T-helper 17 cell (primary cell): Measurements from ENCODE around the gene CD7. TPM values are rescaled to one million over a fixed set of nuclear protein-coding genes. Genes with fewer than 3 reads are reported as not detected.
A peak's percentile ranks its signal among the peaks of the same experiment; 100 is the strongest.

Source experiments
- ATAC-seq: fragments of 150-1000 bp; cut with Tn5 transposase; 2 replicates; pipeline ENCODE4 v1.10.0; 2021; ENCODE audit warnings: mild to moderate bottlenecking, moderate library complexity
- DNase-seq, 3 donors: peaks; one replicate each; pipeline versions ENCODE4 v3.0.0 to v3.0.0-alpha.2; 2020 to 2021
- H3K9me3 ChIP-seq: one replicate; pipeline ENCODE4 v1.7.0; 2013; ENCODE audit warnings: low read length, mild to moderate bottlenecking; ENCODE audit not compliant: control insufficient read depth, poor library complexity, severe bottlenecking
- H3K27ac Mint-ChIP-seq: one replicate; pipeline ENCODE4 v1.8.0; 2022; ENCODE audit warnings: mild to moderate bottlenecking, moderate library complexity, mixed read lengths
- H3K27me3 Mint-ChIP-seq: one replicate; pipeline ENCODE4 v1.8.0; 2022; ENCODE audit warnings: mixed read lengths
- H3K36me3 Mint-ChIP-seq: one replicate; pipeline ENCODE4 v1.8.0; 2022; ENCODE audit warnings: low read depth, mixed read lengths
- H3K4me1 Mint-ChIP-seq: one replicate; pipeline ENCODE4 v1.8.0; 2022; ENCODE audit warnings: mild to moderate bottlenecking, mixed read lengths
- H3K4me3 Mint-ChIP-seq: one replicate; pipeline ENCODE4 v1.8.0; 2022; ENCODE audit warnings: mild to moderate bottlenecking, moderate library complexity, mixed read lengths
- total RNA-seq, 4 donors: library from RNA in 2 of 4; stranded (reverse) in 2 of 4; gene quantifications; one replicate each; pipeline ENCODE4 v1.2.3 and lab custom pipeline; 2022 to 2026

The CD7 gene
- total RNA-seq, 2 donors from 2014 or later = 119 to 122 TPM

DNA sequence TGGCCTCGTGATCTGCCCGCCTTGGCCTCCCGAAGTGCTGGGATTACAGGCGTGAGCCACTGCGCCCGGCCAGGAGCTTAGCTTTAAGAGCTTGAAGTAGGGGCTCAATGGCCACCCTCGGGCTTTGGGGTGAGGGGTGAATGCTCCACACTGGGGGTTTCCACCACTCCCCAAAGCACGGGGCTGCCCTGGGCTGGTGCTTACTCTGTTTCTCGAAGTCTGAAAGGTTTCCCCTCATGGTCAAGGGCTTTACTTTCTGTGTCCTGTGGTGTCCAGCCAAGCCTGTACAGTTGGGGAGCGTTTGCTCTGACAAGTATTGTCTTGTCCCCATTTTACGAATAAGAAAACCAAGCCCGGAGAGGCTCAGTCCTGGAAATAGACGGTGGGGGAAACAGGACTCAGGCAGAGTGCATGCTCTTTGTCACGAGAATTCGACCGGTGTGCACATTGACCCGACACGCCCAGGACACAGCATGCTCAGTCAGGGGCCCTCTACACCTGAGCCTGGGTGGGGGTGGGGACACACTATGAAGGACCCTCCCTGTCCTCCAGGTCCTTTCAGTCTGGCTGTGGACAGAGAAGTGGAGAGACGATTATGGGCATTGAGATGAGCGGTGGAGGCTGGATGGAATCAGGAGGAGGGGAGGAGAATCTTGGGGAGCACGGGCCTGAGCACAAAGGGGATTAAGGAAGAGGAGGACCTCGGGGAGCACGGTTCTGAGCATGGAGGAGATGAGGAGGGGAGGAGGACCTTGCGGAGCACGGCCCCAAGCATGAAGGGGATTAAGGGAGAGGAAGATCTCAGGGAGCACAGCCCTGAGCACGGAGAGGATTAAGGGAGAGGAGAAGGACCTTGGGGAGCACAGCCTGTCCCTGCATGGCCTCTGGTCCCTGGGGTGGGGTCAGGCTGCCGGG, 7.5 kb downstream of the CD7 start:
- Mint-ChIP-seq H3K27me3 (no peaks in the 10 kb centered on the region), H3K36me3 (peaks cover 2% of the 10 kb centered on the region), H3K4me3 (no peak overlapping the region), H3K4me1 (peaks cover 15% of the 10 kb centered on the region), H3K27ac (peak overlapping the region; percentile 69)
- DNase-seq (no peak), ATAC-seq (no peak)
- H3K9me3 ChIP-seq = no peaks in the 10 kb centered on the region

DNA sequence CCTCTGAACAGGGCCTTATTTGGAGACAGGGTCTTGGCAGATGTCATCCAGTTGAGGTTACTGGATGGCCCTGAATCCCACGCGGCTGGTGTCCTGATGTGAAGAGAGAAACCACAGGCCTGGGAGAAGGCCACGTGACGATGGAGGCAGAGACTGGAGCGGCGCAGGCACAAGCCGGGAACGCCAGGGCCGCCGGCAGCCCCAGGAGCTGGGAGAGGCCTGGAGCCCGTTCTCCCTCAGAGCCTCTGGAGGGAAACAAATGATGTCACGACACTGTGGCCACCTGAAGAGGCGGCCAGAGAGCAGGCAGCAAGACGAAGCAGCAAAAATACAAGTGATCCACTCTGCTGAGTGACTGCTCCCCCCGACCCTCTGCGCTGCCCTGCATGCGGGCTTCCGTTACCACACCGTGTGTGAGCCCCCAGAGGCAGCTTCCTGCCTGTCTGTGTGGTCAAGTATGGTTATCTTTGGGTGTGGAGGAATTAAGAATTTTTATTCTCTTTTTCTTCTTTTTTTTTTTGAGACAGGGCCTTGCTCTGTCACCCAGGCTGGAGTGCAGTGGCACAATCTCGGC, 11.6 kb downstream of the CD7 start:
- H3K27me3 Mint-ChIP-seq = no peaks in the 10 kb centered on the region
- H3K4me3 Mint-ChIP-seq = peak overlapping the region; percentile 63
- peaks cover 30% of the 10 kb centered on the region for H3K4me1 Mint-ChIP-seq
- peaks cover 2% of the 10 kb centered on the region for H3K36me3 Mint-ChIP-seq
- ATAC-seq = no peak
- H3K9me3 ChIP-seq = no peaks in the 10 kb centered on the region
- peak overlapping the region; percentile 64 for H3K27ac Mint-ChIP-seq
- no peak for DNase-seq

DNA sequence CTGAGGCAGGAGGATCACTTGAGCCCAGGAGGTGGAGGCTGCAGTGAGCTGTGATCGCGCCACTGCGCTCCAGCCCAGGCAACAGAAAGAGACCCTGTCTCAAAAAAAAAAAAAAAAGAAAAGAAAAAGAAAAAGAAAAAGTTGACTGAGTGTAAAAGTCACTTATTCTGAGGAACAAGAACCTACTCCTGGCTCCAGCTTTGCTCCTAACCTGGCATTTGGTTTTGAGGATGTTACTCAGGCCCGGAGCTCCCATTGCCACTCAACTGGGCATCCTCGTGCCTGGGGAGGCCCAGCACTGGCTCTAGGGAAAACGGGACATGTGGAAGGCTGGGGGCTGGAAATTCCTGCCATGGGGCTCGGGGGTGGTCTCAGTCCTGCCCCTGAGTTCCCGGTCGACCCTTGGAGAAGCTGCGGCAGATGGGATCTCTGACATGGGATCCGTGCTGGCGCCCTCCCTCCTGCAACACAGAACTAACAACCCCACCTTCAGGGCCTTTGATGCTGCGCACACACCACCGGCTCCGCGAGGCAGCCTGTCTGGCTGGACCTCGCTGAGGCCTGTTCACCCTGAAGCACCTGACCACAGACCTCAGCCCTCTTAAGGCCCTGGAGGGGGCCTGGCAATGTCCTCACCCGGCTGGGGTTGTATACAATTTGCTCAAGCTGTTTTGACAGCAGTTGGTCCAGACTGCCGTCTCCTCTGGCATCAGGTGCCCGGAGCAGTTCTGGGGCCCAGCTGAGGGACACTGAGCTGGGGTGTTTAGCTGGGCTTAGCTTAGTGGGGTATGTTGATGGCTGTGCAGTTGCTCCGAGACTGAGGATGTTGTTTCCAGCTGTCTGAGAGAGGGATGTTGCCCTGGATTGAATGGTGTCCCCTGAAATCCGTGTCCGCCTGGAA, 12.3 kb downstream of the CD7 start:
- peak overlapping the region; percentile 63 for H3K4me3 Mint-ChIP-seq
- no peaks in the 10 kb centered on the region for H3K9me3 ChIP-seq
- H3K36me3 Mint-ChIP-seq = peaks cover 2% of the 10 kb centered on the region
- peaks cover 31% of the 10 kb centered on the region for H3K4me1 Mint-ChIP-seq
- peak overlapping the region; percentile 16 for H3K27ac Mint-ChIP-seq
- no peaks in the 10 kb centered on the region for H3K27me3 Mint-ChIP-seq
- DNase-seq (no peak), ATAC-seq (no peak)

DNA sequence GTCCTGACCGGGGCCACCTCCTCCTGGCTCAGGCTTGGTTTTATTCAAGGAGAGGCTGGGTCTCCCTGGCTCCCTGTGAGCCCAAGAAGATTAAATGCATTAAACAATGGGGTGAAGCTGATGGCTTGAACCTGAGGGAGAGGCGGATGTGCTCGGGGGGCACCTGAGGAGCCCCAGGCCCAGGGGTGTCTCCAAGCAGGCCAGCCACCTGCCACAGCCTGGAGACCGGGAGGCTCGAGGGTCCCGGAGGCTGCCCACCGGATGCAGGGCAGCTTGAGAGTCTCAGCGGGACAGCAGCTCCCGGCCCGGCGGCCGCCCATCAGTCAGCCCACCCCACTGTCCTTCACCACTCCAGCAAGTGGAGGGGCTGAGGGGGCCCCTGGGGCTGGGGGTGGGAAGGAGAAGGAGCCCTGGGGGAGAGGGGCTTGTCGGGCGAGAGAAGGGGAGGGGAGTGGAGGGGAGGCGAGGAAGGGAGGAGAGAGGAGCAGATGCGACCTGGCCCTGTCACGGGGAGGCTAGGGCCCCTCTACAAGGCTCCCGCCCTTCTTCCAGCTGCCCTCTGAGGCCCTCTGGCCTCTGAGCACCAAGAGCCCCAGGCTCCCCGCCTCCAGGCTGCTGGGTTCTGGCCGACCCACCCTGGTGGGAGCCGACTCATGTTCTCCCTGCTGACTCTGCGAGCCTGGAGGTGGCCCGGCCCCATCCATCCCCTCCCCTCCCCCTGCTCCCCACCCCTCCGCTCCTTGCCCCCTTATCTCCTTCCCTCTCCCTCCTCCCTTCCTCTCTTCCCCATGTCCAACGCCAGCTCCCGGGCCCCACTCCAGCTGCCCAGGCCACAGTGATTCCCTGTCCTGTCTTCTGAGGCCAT, 13.2 kb downstream of the CD7 start:
- no peak for ATAC-seq
- H3K9me3 ChIP-seq = no peaks in the 10 kb centered on the region
- peak overlapping the region; percentile 100 for H3K27ac Mint-ChIP-seq
- no peak for DNase-seq
- H3K36me3 Mint-ChIP-seq = peaks cover 2% of the 10 kb centered on the region
- peak overlapping the region; percentile 89 for H3K4me3 Mint-ChIP-seq
- H3K27me3 Mint-ChIP-seq = no peaks in the 10 kb centered on the region
- H3K4me1 Mint-ChIP-seq = peaks cover 37% of the 10 kb centered on the region

DNA sequence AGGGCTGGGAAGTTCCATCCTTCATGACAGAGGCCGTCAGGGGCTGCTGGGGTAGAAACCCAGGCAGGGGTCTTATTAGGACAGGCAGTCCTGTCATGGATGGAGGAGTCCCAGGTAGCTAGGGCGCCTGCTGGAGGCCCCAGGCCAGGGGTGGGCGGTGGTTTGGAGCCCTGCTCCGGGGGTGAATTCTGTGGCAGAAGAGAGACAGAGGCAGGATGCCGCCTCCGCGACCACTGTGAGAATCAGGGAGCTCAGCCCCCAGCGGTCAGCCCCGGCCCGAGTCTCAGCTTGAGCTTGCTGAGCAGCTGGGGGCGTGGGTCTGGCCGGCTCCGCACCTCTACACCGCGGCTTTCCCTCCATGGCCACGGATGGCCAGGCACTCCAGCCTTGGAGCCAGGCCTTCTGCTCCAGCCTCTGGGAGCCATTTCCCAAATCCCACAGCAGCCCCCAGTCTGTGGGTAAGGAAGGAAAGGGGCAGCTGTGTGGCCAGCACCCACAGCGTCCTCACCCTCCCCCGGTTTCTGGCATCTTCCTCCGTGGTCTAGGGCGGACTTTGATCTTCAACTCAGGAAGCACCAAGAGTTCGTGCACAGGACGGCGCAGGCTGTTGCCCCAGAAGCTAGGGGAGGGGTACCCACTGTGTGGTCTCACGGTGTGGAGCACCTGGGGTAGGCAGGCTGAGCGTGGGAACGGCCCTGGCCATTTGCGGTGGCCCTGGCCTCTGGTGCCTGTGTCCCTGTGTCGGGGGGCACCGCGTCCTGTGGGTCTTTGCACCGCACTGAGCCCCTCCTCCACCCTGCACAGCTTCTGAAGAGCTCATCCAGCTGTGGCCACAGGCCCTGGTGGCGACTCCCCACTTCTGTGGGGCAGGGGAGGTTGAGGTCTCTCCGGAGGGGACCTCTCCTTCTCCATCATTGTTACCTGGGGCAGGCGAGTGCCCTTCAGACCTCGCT, 14.1 kb downstream of the CD7 start:
- H3K4me1 Mint-ChIP-seq = peaks cover 44% of the 10 kb centered on the region
- H3K27me3 Mint-ChIP-seq = no peaks in the 10 kb centered on the region
- peak; percentile 69 for ATAC-seq
- peak in 1 of 3 donors; percentile 34 for DNase-seq
- no peaks in the 10 kb centered on the region for H3K36me3 Mint-ChIP-seq
- H3K9me3 ChIP-seq = no peaks in the 10 kb centered on the region
- H3K4me3 Mint-ChIP-seq = peak overlapping the region; percentile 89
- peak overlapping the region; percentile 100 for H3K27ac Mint-ChIP-seq

DNA sequence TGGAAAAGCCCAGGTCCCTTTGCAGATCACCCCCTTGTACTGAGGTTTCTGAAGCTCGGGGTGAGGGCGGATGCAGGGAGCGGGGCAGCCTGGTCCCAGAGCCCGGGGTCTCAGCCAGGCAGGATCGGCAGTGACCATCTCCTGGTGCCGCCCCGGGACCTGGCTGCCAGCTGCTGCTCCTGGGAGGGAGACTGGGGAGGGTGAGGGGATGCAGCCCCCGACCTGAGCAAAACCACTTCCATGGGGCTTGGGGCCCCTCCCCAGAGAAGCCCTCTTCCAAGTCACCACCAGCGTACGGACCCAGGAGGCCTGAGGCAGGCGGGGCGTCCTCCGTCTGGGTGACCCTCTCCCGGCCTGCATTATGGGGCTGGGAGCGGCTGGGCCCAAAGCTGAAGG, 14.8 kb downstream of the CD7 start:
- Mint-ChIP-seq H3K4me1 (peaks cover 46% of the 10 kb centered on the region), H3K27ac (peak overlapping the region; percentile 100), H3K27me3 (no peaks in the 10 kb centered on the region), H3K4me3 (peak overlapping the region; percentile 89), H3K36me3 (no peaks in the 10 kb centered on the region)
- DNase-seq (no peak), ATAC-seq (no peak)
- no peaks in the 10 kb centered on the region for H3K9me3 ChIP-seq

DNA sequence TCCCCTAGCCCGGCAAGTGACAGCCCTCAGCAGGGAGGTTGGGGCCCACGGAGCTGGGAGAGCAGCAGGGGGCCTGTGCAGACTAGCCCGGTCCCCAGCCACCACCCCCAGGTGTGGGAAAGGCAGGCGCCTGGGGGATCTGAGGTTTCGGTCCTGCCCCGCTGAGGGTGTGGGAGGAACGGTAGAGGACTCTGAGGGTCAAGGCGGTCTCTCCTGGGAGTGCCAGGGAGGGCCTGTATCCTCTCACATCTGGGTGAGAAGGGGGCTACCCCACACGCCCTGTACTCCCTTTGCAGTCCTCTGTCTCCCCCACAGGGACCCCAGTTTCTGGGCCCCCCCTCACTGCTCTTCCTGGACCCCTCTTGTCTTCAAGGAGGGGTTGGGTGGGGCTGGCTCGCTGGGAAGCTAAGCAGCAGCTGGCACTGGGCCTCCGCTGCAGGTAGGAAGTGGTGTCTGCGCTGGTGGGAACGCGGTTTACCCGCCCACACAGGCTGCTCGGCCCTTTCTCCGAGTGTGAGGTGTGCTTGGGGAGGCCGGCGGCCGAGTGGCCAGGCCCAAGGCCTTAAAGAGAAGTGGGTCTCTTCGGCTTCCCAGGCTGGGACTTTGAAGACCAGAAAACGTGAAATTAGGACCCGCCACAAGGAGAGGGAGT, 15.4 kb downstream of the CD7 start:
- Mint-ChIP-seq H3K27ac (peak overlapping the region; percentile 100), H3K4me1 (peaks cover 51% of the 10 kb centered on the region), H3K4me3 (peak overlapping the region; percentile 89), H3K27me3 (no peaks in the 10 kb centered on the region), H3K36me3 (no peaks in the 10 kb centered on the region)
- peak in 1 of 3 donors; percentile 26 for DNase-seq
- no peak for ATAC-seq
- H3K9me3 ChIP-seq = no peaks in the 10 kb centered on the region

DNA sequence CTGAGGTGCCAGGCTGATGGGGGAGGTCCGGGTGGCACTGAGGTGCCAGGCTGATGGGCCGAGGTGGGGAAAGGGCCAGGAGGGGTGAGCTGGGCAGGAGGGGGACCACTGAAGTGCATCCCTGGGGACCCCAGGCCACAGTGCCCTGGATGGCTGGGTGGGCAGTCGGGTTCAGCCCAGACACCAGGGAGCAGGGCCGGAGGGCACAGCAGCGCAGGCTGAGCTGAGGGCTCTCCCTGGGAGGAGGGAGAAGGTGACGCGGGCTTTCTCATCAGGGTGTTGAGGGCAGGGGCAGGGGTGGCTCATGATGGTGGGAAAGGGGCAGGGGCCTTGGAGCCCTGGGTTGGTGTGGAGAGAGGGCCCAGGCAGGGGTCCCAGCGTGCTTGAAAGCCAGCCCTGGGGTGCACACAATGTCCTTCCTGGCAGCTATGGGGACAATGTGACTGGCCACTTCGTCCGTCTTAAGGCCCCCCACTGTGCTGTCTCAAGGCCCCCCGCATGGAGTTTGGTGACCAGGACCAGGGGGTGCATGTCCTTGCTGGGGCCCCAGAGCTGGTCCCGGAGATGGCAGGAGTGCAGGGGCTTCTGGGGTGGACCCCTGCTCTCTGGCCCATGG, 16.0 kb downstream of the CD7 start:
- no peaks in the 10 kb centered on the region for H3K9me3 ChIP-seq
- Mint-ChIP-seq H3K4me3 (peak overlapping the region; percentile 83), H3K27me3 (no peaks in the 10 kb centered on the region), H3K27ac (peak overlapping the region; percentile 100), H3K36me3 (no peaks in the 10 kb centered on the region), H3K4me1 (peaks cover 53% of the 10 kb centered on the region)
- ATAC-seq = no peak
- DNase-seq = no peak

DNA sequence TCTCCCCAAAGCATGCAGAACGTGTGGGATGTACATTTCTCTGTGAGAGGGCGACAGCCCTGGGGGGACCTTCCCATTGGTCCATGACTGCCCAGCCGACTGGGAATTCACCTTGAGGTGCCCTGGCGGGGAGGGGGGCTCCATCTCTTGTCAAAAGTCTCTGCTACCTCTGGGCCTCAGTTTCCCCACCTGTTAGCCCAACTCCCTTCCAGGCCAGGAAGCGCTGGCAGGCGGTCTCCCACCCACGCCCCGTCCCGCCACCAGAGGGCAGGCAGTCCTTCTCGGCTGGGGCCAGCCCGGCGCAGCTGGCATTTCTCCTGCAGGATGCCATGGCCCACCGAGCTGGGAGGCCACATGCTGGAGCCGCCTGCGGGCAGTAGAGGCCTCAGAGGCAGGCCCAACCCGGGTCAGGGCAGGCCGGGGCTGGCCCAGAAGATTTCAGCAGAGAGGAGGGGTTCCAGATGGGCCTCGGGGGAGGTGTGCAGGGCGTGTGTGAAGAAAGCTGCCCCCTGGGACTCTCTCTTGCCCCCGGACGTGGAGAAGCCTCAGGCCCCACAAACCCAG, 16.6 kb downstream of the CD7 start:
- peak overlapping the region; percentile 100 for H3K27ac Mint-ChIP-seq
- H3K9me3 ChIP-seq = no peaks in the 10 kb centered on the region
- no peaks in the 10 kb centered on the region for H3K36me3 Mint-ChIP-seq
- H3K4me3 Mint-ChIP-seq = peak overlapping the region; percentile 83
- H3K4me1 Mint-ChIP-seq = peaks cover 53% of the 10 kb centered on the region
- ATAC-seq = no peak
- no peaks in the 10 kb centered on the region for H3K27me3 Mint-ChIP-seq
- DNase-seq = peak; percentile 47 to 67 (median 52)

DNA sequence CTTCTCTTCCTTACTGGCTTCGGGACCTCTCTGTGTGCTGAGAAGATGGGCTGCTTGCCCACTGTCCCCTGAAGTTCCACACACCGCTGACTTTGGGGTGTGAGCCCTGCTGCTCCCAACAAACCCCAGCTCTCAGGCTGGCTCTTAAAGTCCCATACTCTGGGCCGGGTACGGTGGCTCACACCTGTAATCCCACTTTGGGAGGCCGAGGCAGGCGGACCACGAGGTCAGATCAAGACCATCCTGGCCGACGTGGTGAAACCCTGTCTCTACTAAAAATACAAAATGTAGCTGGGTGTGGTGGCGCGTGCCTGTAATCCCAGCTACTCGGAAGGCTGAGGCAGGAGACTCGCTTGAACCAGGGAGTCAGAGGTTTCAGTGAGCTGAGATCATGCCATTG, 17.2 kb downstream of the CD7 start:
- Mint-ChIP-seq H3K4me1 (peaks cover 55% of the 10 kb centered on the region), H3K27me3 (no peaks in the 10 kb centered on the region), H3K27ac (peak overlapping the region; percentile 100), H3K36me3 (no peaks in the 10 kb centered on the region), H3K4me3 (peak overlapping the region; percentile 83)
- ATAC-seq (no peak), DNase-seq (no peak)
- no peaks in the 10 kb centered on the region for H3K9me3 ChIP-seq

DNA sequence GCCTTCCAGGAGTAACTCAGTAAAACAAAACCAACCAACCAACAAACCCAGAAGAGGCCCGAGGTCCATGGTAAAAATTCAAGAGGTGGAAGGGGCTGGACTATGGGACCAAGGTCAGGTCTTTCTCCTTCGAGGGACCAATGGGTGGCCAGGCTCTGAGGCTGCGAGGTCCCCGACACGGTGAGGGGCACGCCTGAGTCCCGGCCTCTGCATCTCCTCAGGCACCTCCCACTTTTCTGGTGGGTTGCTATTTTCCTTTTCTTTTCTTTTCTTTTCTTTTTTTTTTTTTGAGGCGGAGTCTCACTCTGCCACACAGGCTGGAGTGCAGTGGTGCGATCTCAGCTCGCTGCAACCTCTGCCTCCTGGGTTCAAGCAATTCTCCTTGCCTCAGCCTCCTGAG, 18.0 kb downstream of the CD7 start:
- H3K4me1 Mint-ChIP-seq = peaks cover 59% of the 10 kb centered on the region
- no peaks in the 10 kb centered on the region for H3K27me3 Mint-ChIP-seq
- H3K27ac Mint-ChIP-seq = peak overlapping the region; percentile 100
- H3K36me3 Mint-ChIP-seq = no peaks in the 10 kb centered on the region
- ATAC-seq = no peak
- peak overlapping the region; percentile 83 for H3K4me3 Mint-ChIP-seq
- H3K9me3 ChIP-seq = no peaks in the 10 kb centered on the region
- no peak for DNase-seq
